PC-3 (cell line): ENCODE results near the gene NEGR1.

ENCODE experiments used
- EZH2 ChIP-seq: fragments of 300-600 bp; sonication (generic); IDR thresholded peaks from one replicate; pipeline ENCODE4 v1.6.1; 2017; ENCODE audit warnings: antibody characterized with exemption, mild to moderate bottlenecking, low read length; ENCODE audit not compliant: unreplicated experiment
- TF ChIP-seq, protein P1 (sequence below): fragments of 300-600 bp; sonication (generic); conservative IDR thresholded peaks from 2 replicates; pipeline ENCODE4 v1.5.1; 2017; ENCODE audit warnings: antibody characterized with exemption, low read depth, mild to moderate bottlenecking, low read length

- no peak for TF ChIP-seq EZH2
- TF ChIP-seq, protein P1, sequence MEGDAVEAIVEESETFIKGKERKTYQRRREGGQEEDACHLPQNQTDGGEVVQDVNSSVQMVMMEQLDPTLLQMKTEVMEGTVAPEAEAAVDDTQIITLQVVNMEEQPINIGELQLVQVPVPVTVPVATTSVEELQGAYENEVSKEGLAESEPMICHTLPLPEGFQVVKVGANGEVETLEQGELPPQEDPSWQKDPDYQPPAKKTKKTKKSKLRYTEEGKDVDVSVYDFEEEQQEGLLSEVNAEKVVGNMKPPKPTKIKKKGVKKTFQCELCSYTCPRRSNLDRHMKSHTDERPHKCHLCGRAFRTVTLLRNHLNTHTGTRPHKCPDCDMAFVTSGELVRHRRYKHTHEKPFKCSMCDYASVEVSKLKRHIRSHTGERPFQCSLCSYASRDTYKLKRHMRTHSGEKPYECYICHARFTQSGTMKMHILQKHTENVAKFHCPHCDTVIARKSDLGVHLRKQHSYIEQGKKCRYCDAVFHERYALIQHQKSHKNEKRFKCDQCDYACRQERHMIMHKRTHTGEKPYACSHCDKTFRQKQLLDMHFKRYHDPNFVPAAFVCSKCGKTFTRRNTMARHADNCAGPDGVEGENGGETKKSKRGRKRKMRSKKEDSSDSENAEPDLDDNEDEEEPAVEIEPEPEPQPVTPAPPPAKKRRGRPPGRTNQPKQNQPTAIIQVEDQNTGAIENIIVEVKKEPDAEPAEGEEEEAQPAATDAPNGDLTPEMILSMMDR: no peak
Observed at GRCh38 chr1:71717186-71717585, 565.2 kb downstream of the NEGR1 start.
